GM12878 (cell line): ENCODE results near the gene GPR31. TPM values are rescaled to one million over a fixed set of nuclear protein-coding genes. Genes with fewer than 3 reads are reported as not detected.

Experiments
- ATAC-seq: fragments of 200-7000 bp; cut with Tn5 transposase; 3 replicates; pipeline ENCODE4 v1.9.1; 2020; ENCODE audit warnings: mild to moderate bottlenecking, moderate library complexity
- BruUV-seq: library from RNA; stranded (reverse); fragments of 400-500 nt; replicated peaks from 2 replicates; lab custom pipeline; 2021; lab: Mats Ljungman, UMichigan
- CTCF ChIA-PET: fragments of 300-600 bp; sonication (Branson Sonifier 250); formaldehyde crosslinking; extraction: SDS; loops from one replicate; lab custom pipeline; 2021; ENCODE audit warnings: inconsistent platforms; lab: Yijun Ruan, JAX
- POLR2A ChIA-PET: fragments of 350-600 bp; formaldehyde crosslinking; extraction: SDS; loops from one replicate; lab custom pipeline; 2021; ENCODE audit warnings: inconsistent platforms; lab: Charles Lee
- RAD21 ChIA-PET: fragments of 300-600 bp; sonication (Branson Sonifier 250); formaldehyde crosslinking; loops from one replicate; lab custom pipeline; 2023; ENCODE audit warnings: antibody characterized with exemption; ENCODE audit not compliant: unreplicated experiment; lab: Charles Lee
- SMC1A ChIA-PET: fragments of 300-600 bp; sonication (Branson Sonifier 250); formaldehyde crosslinking; loops from one replicate; lab custom pipeline; 2023; ENCODE audit not compliant: unreplicated experiment, uncharacterized antibody; lab: Charles Lee
- DNase-seq: peaks from one replicate; pipeline ENCODE4 v3.0.0-alpha.2; 2011; ENCODE audit warnings: low read depth, low spot score
- FAIRE-seq: peaks from 3 replicates; lab custom pipeline; 2011; peaks lifted over from hg19 to GRCh38; lab: Jason Lieb, UNC
- H2AFZ ChIP-seq: 2 replicates; pipeline ENCODE4 v1.6.0; 2011; ENCODE audit warnings: low read depth, low read length, control low read depth; ENCODE audit not compliant: control insufficient read depth
- H3K27ac ChIP-seq: 2 replicates; pipeline ENCODE4 v1.5.1; 2011; ENCODE audit warnings: control low read depth; ENCODE audit not compliant: control insufficient read depth, insufficient read depth
- H3K27me3 ChIP-seq, 2 experiments: replicated peaks in 1 of 2; 2 replicates each; pipeline versions ENCODE4 v1.6.0 to v1.6.1; 2011; ENCODE audit warnings: low read length in 1 of 2; ENCODE audit not compliant: control insufficient read depth in 2 of 2, insufficient read depth in 2 of 2
- H3K36me3 ChIP-seq, 2 experiments: 2 replicates each; pipeline ENCODE4 v1.5.1; 2011; ENCODE audit warnings: low read length in 1 of 2; ENCODE audit not compliant: control insufficient read depth in 2 of 2, insufficient read depth in 2 of 2
- H3K4me1 ChIP-seq: 2 replicates; pipeline ENCODE4 v1.6.1; 2011; ENCODE audit warnings: mild to moderate bottlenecking, low read length, moderate library complexity, mixed read lengths; ENCODE audit not compliant: control insufficient read depth, insufficient read depth
- H3K4me2 ChIP-seq: 2 replicates; pipeline ENCODE4 v1.6.0; 2011; ENCODE audit warnings: control low read depth; ENCODE audit not compliant: control insufficient read depth, insufficient read depth
- H3K4me3 ChIP-seq: fragments of 200-600 bp; sonication (generic); 2 replicates; pipeline ENCODE4 v1.5.1; 2016
- H3K79me2 ChIP-seq: 2 replicates; pipeline ENCODE4 v1.6.0; 2011; ENCODE audit warnings: low read length; ENCODE audit not compliant: control insufficient read depth, insufficient read depth
- H3K9ac ChIP-seq: 2 replicates; pipeline ENCODE4 v1.8.0; 2011; ENCODE audit warnings: low read length, control low read depth, mixed read lengths; ENCODE audit not compliant: control insufficient read depth, insufficient read depth
- H3K9me3 ChIP-seq: replicated peaks from 3 replicates; pipeline ENCODE4 v1.5.1; 2011; ENCODE audit warnings: mild to moderate bottlenecking, low read length; ENCODE audit not compliant: control insufficient read depth, insufficient read depth
- H4K20me1 ChIP-seq: 2 replicates; pipeline ENCODE4 v1.6.0; 2011; ENCODE audit not compliant: control insufficient read depth, insufficient read depth
- BACH1 ChIP-seq: fragments of 450-650 bp; IDR thresholded peaks from 2 replicates; pipeline ENCODE4 v1.6.1; 2017; ENCODE audit warnings: mild to moderate bottlenecking, borderline replicate concordance
- JUNB ChIP-seq: IDR thresholded peaks from 2 replicates; pipeline ENCODE4 v1.6.1; 2016; ENCODE audit warnings: antibody characterized with exemption, mild to moderate bottlenecking
- RFX5 ChIP-seq: IDR thresholded peaks from 2 replicates; pipeline ENCODE4 v1.6.1; 2011; ENCODE audit warnings: low read depth, low read length, improper control_type of control experiment
- SREBF2 ChIP-seq: IDR thresholded peaks from 2 replicates; pipeline ENCODE4 v1.6.1; 2012; ENCODE audit warnings: mild to moderate bottlenecking, low read length
- SRF ChIP-seq, 2 experiments: IDR thresholded peaks; 2 replicates each; pipeline ENCODE4 v1.6.1; 2011; ENCODE audit warnings: low read depth in 2 of 2, low read length in 2 of 2, mild to moderate bottlenecking in 1 of 2, moderate library complexity in 1 of 2
- TBL1XR1 ChIP-seq: IDR thresholded peaks from 2 replicates; pipeline ENCODE4 v1.6.1; 2012; ENCODE audit warnings: low read depth, low read length, improper control_type of control experiment
- WGBS: methylation state at CpG from one replicate; pipeline ENCODE4 v1.1.6; 2016; ENCODE audit warnings: low lambda C conversion rate; ENCODE audit not compliant: insufficient replicate concordance, insufficient coverage; ENCODE audit errors: missing lambda C conversion rate; 5-methylcytosine and 5-hydroxymethylcytosine counted together
- in situ Hi-C: fragments of 300-500 bp; cut with MboI; formaldehyde crosslinking; loops from 9 replicates; pipeline ENCODE4 v1.14.3; 2018; ENCODE audit warnings: mixed read lengths
- intact Hi-C: fragments of 100-400 bp; cut with micrococcal nuclease; formaldehyde crosslinking; loops from one replicate; pipeline ENCODE4 v1.14.2; 2022; ENCODE audit not compliant: unreplicated experiment
- polyA plus RNA-seq, 11 experiments: library from polyadenylated mRNA; depleted of rRNA in 4 of 11; unstranded in 6 of 11; stranded (reverse) in 5 of 11; fragments of >200 nt; fragmentation: Nextera tagmentation in 4 of 11; fragmentation: Illumina TruSeq in 1 of 11; extraction: Ambion mirVana in 4 of 11; extraction: Trizol in 1 of 11; gene quantifications; 1 replicate in 1 of 11; 2 replicates in 10 of 11; pipeline versions ENCODE4 v1.2.1 to v1.2.3, GENCODE V29; 2011 to 2016; ENCODE audit warnings: inconsistent platforms in 2 of 11, missing spikeins in 2 of 11, low read depth in 1 of 11
- total RNA-seq, 4 experiments: library from RNA; depleted of rRNA in 3 of 4; stranded (reverse); fragments of >200 nt in 3 of 4; fragmentation: Illumina TruSeq in 1 of 4; extraction: Trizol in 1 of 4; gene quantifications; 2 replicates each; pipeline versions ENCODE4 v1.2.1 to v1.2.3, GENCODE V29; 2013 to 2021
- TF ChIP-seq, protein P1 (sequence below): fragments of 450-650 bp; IDR thresholded peaks from 2 replicates; pipeline ENCODE4 v1.6.1; 2016; ENCODE audit warnings: mild to moderate bottlenecking

Gene GPR31
- total and polyA plus RNA-seq, 10 of the 15 experiments (the other 5 are each of a cell fraction or from before 2014, with no cell fraction given): not detected

DNA sequence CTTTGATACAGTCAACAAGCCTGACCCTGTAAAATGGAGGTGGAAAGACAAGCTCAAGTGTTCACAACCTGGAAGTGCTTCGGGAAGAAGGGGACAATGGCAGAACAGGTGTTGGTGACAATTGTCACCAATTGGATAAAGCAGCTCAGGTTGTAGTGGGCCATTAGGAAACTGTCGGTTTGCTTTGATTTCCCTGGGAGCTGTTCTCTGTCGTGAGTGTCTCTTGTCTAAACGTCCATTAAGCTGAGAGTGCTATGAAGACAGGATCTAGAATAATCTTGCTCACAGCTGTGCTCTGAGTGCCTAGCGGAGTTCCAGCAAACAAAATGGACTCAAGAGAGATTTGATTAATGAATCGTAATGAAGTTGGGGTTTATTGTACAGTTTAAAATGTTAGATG, 19.9 kb downstream of the GPR31 start:
- SMC1A ChIA-PET: interaction anchor here (0.6 to 12.4 kb wide), 17 partner anchors 13 to 699 kb away, joined by 3 to 351 read pairs (median 4); partner anchors contain the start of genes CCR6 and CEP43
- no peak overlapping the region for H3K27ac ChIP-seq
- H3K4me2 ChIP-seq: no peak overlapping the region
- H3K36me3 ChIP-seq: peaks cover 0 to 4% of the 10 kb centered on the region in 2 experiments; a peak in 2 of 4 replicates
- DNase-seq (no peak), FAIRE-seq (no peak), ATAC-seq (no peak)
- peaks cover 10% of the 10 kb centered on the region for H3K4me1 ChIP-seq
- no peak overlapping the region for H3K4me3 ChIP-seq
- 95% methylated on average over 6 of the region's 6 CpGs for WGBS
- H3K79me2 ChIP-seq: no peaks in the 10 kb centered on the region
- BruUV-seq: TSS peak; percentile 61
- H3K9me3 ChIP-seq: no peaks in the 10 kb centered on the region
- intact Hi-C loops (no loop called here), in situ Hi-C loops (loop anchor here (10.0 to 25.0 kb wide), 2 partner anchors 126 to 363 kb away; no protein-coding TSS in a partner anchor)
- no peak for TF ChIP-seq TBL1XR1
- POLR2A ChIA-PET: interaction anchor here (0.7 to 2.7 kb wide), 6 partner anchors 9 to 133 kb away, joined by 3 to 15 read pairs (median 5); partner anchors contain the start of gene CCR6
- CTCF ChIA-PET: interaction anchor here (1.1 to 5.6 kb wide), 10 partner anchors 9 to 363 kb away, joined by 3 to 87 read pairs (median 10); partner anchors contain the start of genes CCR6 and CEP43
- no peak overlapping the region for H2AFZ ChIP-seq
- no peaks in the 10 kb centered on the region for H3K27me3 ChIP-seq
- no peaks in the 10 kb centered on the region for H4K20me1 ChIP-seq
- RAD21 ChIA-PET: interaction anchor here (1.9 to 9.3 kb wide), 6 partner anchors 9 to 148 kb away, joined by 10 to 120 read pairs (median 51); partner anchors contain the start of gene CCR6
- no peak overlapping the region for H3K9ac ChIP-seq

DNA sequence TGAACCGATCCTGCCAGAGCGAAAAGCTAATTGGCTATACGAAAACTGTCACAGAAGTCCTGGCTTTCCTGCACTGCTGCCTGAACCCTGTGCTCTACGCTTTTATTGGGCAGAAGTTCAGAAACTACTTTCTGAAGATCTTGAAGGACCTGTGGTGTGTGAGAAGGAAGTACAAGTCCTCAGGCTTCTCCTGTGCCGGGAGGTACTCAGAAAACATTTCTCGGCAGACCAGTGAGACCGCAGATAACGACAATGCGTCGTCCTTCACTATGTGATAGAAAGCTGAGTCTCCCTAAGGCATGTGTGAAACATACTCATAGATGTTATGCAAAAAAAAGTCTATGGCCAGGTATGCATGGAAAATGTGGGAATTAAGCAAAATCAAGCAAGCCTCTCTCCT, 20.7 kb downstream of the GPR31 start:
- ChIA-PET RAD21 (interaction anchor here (1.0 to 9.3 kb wide), 5 partner anchors 8 to 137 kb away, joined by 5 to 120 read pairs (median 56); partner anchors contain the start of gene CCR6), SMC1A (interaction anchor here (0.7 to 12.4 kb wide), 7 partner anchors 14 to 366 kb away, joined by 3 to 351 read pairs (median 4); partner anchors contain the start of gene CCR6), POLR2A (interaction anchor here (1.3 to 2.7 kb wide), 2 partner anchors 10 to 132 kb away, joined by 5 to 10 read pairs; no protein-coding TSS in a partner anchor), CTCF (interaction anchor here (1.0 to 5.4 kb wide), 10 partner anchors 11 to 363 kb away, joined by 3 to 87 read pairs (median 6); partner anchors contain the start of genes CCR6 and CEP43)
- DNase-seq (no peak), ATAC-seq (no peak), FAIRE-seq (no peak)
- Histone ChIP-seq H3K9ac (no peak overlapping the region), H3K79me2 (no peaks in the 10 kb centered on the region), H3K9me3 (no peaks in the 10 kb centered on the region), H3K4me3 (no peak overlapping the region), H3K27ac (no peak overlapping the region), H3K27me3 (no peaks in the 10 kb centered on the region), H3K4me2 (no peak overlapping the region), H3K36me3 (peaks cover 0 to 4% of the 10 kb centered on the region in 2 experiments; a peak in 2 of 4 replicates), H4K20me1 (no peaks in the 10 kb centered on the region), H3K4me1 (peaks cover 10% of the 10 kb centered on the region), H2AFZ (no peak overlapping the region)
- in situ Hi-C loops: loop anchor here (10.0 to 25.0 kb wide), 2 partner anchors 125 to 362 kb away; no protein-coding TSS in a partner anchor
- WGBS: 97% methylated on average over 10 of the region's 10 CpGs
- intact Hi-C loops: no loop called here
- TF ChIP-seq SRF (IDR thresholded peaks at IDR 0.05; ENCODE audit: low read depth in 2 of 2, low read length in 2 of 2) (no peak), JUNB (no peak), BACH1 (no peak), SREBF2 (no peak), RFX5 (no peak)
- TF ChIP-seq, protein P1, sequence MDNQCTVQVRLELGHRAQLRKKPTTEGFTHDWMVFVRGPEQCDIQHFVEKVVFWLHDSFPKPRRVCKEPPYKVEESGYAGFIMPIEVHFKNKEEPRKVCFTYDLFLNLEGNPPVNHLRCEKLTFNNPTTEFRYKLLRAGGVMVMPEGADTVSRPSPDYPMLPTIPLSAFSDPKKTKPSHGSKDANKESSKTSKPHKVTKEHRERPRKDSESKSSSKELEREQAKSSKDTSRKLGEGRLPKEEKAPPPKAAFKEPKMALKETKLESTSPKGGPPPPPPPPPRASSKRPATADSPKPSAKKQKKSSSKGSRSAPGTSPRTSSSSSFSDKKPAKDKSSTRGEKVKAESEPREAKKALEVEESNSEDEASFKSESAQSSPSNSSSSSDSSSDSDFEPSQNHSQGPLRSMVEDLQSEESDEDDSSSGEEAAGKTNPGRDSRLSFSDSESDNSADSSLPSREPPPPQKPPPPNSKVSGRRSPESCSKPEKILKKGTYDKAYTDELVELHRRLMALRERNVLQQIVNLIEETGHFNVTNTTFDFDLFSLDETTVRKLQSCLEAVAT: no peak
- no TSS peak for BruUV-seq
